NCI-H2029 (cell line): ENCODE results near the gene SKOR1.

Experiments used
- DNase-seq: peaks from one replicate; lab custom pipeline; 2025; lab: John Stamatoyannopoulos, UW

The SKOR1 gene

DNA sequence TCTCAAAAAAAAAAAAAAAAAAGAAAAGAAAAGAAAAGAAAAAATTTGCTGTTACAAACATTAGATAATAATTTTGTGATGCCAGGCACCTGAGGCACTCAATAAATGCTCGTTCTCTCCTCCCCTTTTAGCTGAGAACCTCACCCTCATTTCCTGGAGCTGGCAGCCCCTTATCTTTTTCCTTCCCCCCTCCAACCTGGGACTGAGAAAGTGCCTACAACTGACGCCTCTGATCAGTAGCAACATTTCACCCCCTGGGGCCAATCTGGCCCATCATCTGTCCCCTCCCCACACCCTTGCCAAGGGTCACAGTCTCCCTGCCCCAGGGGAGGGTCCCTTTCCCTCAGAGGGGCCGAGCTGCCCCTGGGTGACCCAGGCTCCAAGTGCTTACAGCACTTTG is 27.1 kb downstream of the SKOR1 start:
- DNase-seq, result no peak

DNA sequence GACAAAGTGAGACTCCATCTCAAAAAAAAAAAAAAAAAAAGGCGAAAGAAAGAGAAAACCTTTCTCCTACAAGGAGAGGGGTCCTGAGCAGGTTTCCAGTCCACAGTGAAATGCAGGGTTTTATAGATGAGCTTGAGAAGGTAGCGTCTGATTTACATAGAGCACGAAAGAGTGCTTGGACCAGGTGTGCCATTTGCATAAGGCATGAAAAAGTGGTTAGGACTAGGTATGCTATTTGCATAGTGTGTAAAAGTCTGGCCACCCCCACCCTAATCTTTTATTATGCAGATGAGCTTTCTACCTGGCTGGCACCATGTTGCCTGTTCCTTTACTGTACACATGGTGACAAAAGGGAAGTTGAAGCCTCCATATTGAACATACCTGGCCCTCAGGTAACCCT is 28.1 kb downstream of the SKOR1 start:
- no peak for DNase-seq

DNA sequence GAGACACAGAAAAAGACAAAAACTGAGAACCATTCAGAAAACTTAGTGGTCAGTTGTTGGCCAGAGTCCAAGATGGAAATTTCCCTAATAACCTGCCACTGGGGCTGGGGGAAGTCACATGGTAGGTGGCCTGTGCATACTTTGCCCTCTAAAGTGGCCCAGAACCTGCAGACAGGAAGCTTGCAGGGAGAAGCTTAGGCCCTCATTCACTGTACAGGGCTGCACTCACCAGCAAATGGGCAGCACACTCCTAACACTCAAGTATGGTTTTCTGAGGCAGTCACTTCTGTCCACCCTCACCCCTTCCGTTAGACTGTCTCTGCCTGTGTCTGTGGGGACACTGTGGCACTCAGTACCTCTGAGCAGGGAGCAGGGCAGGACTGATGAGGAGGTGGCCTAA is 29.0 kb downstream of the SKOR1 start:
- DNase-seq, result no peak

DNA sequence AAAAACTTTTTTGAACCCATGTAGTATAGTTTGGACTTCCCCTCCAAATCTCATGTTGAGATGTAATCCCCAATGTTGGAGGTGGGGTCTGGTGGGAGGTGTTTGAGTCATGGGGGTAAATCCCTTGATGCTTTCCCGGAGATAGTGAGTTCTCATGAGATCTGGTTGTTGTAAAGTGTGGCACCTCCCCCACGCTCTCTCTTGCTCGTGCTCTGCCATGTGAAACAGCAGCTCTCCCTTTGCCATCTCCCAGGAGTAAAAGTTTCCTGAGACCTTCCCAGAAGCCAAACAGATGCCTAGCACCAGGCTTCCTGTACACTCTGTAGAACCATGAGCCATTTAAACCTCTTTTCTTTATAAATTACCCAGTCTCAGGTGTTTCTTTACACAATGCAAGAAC is 30.5 kb downstream of the SKOR1 start:
- no peak for DNase-seq

DNA sequence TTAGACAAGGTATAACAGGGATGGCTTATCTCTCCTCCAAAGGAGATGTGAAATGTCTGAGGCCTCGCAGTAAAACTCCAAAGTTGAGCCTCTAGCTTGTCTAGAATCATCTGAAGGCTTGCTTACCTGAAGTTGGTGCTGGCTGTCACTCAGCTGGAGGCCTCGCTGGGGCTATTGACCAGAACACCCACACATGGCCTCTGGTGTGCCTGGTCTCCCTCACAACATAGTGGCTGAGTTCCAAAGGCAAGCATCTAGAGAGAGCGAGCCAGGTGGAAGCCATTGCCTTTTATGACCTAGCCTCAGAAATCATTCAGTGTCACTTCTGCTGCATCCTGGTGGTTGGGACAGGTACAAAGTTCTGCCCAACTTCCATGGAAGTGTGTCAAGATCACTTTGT is 31.9 kb downstream of the SKOR1 start:
- no peak for DNase-seq

DNA sequence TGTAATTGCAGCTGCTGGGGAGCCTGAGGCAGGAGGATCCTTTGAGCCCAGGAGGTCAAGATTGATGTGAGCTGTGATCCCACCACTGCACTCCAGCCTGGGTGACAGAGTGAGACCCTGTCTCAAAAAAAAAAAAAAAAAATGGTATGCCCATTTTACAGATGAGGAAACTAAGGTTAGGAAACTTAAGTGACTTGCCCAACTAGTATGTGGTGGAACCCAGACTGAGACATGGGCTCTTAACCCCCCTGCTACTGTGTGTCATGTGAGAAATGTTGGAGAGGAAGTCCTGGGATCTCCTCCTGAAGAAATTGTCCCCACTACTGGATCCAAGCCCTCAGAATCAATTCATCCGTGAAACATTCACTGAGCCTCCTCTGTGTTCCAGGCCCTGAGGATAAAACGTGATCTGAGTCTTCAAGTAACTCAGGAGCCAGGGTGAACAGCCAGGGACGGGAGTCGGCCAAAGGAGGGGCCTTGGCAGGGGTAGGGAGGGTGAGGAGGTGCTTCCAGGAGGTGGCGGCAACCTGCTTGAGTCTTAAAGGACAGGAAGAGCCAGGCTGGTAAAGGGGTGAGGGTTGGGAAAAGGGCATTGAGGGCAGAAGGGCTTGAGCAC is 34.1 kb downstream of the SKOR1 start:
- DNase-seq, result no peak

DNA sequence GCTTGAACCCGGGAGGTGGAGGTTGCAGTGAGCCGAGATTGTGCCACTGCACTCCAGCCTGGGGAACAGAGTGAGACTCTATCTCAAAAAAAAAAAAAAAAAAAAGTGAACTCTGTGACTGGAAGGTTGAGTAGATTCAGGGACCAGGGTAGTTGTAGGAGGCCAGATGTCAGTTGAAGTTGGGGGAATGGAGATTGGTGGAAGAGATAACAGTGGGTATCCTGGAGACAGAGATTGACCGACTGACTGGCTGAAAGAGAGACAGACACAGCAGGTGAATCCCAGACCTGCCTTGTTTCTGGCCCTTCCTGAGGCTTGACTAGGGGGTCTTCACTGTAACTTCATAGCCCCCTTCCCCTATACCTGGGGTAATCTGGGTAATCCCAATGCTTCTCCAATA is 36.7 kb downstream of the SKOR1 start:
- no peak for DNase-seq

DNA sequence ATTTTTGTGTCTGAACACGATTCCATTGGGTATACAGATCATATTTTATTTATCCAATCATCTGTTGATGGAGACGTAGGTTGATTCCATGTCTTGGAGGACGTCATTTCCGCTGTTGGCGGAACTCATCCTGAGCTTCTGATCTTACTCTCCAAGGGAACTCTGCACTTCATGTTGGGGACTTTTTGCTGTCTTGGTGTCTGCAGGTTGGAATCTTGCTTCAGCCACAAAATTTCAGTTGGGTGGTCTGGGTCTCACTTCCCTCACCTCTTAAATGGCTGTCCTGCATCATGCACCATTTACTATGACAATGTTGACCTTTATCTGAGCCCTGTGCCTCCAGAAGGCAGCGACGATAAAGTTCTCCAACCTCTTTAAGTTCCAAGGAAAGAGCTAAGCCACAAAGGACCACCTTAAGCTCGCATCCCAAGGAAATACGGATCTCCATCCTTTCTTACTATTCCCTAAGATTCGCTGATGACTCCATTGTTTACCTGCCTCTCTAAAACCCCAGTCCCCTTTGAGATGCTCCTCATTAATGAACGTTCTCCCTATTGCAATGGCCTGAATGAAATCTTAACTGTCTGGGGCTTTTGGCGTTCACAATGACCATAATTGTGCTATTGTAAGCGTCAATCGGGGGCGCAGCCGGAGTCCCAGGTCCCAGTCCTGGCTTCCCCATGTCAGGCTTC is 37.6 kb downstream of the SKOR1 start:
- no peak for DNase-seq

DNA sequence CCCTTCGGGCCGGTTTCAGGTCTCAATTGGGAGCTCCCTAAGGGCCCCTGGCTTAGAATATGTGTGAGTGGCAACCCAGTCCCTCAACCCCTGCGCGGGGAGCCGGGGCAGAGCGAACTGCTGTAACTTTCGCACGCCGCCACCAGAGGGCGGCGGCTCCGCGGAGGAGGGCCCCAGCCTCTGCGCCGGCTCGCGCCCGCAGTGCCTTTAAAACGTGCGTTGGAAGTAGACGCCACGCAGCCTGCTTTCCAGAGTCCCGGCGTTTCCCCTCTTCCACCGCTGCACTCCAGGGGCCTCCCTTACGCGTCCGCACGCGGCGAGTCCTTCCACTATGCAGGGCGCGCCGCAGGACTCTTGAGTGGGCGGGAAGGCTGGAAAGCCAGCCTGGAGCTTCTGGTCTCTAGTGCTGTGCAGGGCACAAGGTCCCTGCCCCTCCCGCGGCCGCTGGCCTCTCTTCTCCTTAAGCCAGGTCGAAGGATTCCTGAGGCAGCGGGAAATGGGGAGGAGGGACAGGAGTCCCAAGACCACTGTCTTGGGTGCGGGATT is 38.2 kb downstream of the SKOR1 start:
- peak; percentile 46 for DNase-seq

DNA sequence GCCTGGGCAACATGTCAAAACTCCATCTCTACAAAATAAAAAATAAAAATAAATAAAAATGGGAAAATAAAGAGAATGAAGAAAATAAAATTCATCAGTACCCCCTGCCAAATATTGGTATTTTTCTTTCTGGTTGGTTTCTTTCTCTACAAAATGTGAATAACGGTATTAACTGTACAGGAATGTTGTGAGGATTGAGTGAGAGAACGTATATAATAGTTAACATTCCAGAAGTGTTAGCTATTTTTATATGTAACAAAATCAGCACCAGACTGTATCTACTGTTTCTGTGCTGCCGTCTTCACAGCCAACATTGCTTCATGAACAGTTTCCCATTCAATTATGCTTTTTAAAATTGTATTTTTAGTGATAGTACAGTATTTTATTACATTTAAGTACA is 40.0 kb downstream of the SKOR1 start:
- DNase-seq, result no peak

DNA sequence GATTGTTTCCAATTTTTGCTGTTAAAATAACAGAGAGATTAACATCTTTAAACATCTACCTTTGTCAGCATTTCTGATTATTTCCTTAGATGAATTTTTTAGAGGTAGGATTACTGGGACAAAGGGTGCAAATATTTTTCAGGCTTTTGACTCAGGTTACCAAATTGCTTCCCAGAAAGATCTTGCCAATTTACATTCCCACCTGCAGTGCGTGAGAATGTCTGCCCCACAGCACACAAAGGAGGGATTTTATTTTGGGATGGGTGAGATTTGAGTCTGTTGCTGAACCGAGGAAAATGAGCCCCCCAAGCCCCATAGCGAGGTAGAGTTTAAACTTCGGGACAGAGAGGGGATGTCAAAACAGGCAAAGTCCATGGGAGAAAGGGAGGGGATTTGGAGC is 40.5 kb downstream of the SKOR1 start:
- no peak for DNase-seq

DNA sequence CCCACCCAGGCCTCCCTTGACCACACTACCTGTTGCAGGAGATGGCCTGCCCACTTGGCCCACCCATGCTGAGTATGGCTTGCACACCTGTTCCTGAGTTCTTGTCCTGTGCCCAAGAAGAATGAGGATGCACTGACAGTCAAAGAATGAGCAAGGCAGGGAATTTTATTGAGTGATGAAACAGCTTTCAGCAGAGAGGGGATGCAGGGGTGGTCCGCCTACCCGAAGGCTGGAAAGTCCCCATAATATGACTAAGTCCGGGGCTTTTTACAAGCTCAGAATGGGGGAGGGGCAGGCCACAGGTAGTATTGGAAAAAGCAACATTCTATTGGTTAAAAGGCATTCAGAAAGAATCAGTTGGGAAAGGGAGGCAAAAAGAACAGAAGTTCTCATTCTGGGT is 44.4 kb downstream of the SKOR1 start:
- no peak for DNase-seq

DNA sequence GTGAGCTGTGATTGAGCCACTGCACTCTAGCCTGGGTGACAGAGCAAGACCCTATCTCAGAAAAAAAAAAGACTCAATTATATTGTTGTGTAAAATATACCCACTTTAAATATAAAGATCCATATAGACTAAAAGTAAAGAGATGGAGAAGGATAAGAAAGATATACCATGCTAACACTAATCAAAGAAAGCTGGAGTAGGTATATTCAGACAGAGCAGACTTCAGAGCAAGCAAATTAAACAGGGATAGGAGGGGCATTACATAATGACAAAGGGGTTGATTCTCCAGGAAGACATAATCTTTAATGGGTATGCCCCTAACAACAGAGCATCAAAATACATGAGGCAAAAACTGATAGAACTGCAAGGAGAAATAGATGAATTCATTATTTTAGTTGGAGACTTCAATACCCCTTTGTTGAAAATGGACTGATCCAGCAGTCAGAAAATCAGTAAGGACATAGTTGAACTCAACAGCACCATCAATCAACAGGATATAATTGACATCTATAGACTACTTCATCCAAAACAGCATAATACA is 45.6 kb downstream of the SKOR1 start:
- no peak for DNase-seq

DNA sequence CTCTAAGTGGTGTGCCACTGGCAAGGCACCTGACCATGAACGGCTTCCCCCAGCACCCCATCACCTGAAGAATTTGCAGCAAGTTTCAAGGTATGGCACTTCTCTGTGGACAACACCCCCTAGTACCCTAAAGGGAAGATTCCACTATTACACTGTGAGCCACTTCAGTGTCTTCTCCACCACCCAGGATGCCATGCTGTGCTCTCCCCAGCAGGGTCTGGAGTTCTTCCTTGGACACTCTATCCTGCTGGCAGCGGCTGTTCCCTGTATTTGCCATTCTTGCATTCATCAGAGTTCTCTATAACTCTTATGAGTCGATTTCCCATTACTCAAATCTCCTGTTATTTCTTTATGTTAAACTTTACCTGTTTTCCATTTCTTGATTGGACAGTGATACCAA is 48.5 kb downstream of the SKOR1 start:
- no peak for DNase-seq

DNA sequence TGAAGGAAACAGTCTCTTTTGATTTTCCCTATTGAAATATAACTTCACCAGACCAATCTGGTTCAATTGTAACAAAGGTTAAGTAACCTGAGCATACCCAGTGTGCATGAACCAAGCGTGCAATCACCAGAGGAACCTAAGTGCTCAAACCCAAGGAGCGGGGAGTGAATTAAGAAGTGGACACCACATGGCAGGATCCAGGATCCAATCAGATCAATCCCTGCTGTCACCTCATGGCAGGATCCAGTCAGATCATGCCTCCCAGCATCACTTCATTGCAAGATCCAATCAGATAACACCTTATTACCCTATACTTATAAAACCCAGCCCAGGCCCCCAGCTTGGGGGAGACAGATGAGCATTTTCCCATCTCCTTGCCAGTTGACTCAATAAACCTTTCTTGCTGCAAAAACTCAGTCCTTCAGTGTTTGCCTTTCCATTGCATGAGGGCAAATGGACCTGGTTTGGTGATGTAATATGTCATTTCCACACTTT is 53.5 kb downstream of the SKOR1 start:
- no peak for DNase-seq

DNA sequence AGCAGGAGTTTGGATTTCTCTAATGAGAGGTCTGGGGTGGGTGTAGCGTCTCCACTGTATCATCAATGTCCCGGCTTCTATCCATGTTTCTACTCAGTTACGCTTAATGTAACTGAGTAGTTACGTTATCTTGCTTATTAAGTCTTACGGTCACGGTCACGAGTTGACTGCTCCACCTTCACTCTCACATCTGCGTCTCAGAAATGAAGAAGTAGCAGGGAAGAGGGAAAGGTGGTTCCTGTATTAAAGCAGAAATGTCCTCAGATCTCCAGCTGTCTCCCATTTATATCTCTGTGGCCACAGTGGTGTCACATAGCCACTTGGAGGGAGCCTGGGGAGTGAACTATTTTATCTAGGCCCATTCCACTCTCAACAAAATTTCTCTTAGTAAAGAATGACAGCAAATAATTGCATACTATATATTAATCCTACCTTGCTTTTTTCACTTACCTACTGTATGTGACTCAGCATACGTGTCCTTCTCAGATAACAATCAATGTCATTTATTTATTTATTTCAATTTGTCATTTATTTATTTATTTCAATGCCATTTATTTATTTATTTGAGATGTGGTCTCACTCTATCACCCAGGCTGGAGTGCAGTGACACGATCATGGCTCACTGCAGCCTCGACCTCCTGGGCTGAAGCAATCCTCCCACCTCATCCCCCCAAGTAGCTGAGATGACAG is 54.3 kb downstream of the SKOR1 start:
- no peak for DNase-seq

DNA sequence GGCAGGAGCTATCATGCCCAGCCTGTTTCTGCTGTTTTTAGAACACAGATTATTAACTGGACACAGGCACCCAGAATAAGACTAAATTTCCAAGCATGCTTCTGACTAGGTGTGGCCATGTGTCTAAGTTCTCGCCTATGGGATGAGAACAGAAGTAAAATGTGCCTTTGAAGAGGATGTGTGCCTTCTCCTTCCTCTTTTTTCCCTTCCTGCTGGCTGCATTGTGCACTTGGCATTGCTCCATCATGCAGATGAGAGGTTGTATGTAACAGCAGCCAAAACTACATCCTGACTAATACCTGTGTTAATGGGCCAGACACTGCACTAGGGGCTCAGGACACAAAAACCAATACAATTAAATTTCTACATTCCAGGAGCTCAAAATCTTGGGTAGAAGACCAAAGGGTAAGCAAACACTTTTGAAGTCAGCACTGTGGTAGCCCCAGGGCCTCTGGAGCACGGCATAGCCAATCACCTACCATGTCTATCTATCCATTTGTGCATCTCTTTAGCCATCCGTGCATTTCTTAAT is 55.4 kb downstream of the SKOR1 start:
- peak; percentile 19 for DNase-seq

DNA sequence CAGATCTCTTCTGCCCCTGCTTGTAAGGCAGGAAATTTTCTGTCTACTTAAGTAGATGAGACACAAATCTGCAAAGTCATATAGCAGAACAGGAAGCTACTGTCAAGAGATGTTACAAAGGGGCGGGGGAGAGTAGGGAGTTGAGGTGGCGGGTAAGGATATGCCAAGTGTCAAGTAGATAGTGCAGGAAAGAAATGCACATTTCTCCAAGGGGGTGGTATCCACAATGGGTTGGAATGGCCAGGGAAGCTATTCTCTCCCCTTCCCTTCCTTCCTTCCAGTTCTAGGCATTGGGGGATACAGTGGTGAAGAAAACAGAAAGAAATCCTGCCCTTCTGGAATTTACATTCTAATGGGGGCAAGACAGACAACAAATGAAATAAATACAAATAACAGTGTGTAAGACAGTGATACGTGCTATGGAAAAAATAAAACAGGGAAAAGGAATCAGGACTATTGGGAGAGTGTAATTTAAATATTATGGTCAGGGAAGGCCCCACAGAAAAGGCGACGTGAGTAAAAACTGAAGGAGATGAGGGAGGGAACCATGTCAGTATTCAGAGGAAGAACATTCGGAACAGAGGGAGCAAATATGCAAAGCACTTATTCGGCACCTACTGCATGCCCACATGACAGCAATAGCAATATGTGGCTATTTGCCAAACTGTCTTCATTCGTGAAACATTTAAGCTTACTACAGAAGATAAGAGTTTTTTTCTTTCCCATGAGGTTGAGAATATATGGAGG is 57.4 kb downstream of the SKOR1 start:
- DNase-seq, result no peak

DNA sequence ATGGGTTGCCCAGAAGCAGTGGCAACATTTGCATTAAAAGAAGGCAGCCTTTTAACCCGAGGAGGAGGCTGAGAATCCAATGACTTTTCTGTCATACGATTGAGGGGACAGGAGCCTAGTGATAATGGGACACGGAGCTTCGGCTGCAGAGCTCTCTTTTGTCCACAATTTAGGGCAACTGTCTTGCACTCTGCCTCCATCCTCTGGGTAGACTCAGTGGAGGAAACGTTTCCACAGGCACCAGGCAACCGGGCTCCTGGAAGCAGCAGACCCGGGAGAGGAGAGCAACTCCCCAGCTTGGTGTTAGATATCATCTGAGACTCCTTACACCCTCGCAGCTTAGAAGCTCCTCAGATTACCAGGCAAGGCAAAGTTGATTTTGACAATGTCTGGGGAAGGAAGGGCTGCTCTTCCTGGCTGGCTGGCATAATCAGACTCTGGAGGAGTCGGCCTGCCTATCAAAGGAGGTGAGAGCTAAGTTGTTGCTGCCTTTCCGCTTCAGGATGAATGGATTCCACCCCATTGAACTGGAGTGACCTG is 58.0 kb downstream of the SKOR1 start:
- no peak for DNase-seq

DNA sequence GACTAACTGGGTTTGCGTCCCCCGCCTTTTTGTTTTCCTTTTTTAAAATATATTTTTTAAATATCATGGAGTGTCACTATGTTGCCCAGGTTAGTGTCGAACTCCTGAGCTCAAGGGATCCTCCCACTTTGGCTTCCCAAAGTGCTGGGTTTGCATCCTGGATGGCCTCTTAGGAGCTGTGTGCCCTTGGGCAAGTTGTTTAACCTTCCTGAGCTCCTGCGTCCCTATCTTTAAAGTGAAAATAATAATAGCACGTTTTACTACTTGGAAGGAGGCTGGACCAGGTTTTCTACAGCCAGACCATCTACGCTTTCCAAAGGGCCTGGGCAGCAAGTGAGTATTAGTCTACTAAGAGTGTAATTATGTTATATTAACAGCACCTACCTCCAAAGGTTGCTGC is 58.7 kb downstream of the SKOR1 start:
- DNase-seq, result no peak
